ENCODE measurements around the gene MINDY1.

The MINDY1 gene, protein sequence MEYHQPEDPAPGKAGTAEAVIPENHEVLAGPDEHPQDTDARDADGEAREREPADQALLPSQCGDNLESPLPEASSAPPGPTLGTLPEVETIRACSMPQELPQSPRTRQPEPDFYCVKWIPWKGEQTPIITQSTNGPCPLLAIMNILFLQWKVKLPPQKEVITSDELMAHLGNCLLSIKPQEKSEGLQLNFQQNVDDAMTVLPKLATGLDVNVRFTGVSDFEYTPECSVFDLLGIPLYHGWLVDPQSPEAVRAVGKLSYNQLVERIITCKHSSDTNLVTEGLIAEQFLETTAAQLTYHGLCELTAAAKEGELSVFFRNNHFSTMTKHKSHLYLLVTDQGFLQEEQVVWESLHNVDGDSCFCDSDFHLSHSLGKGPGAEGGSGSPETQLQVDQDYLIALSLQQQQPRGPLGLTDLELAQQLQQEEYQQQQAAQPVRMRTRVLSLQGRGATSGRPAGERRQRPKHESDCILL

DNA sequence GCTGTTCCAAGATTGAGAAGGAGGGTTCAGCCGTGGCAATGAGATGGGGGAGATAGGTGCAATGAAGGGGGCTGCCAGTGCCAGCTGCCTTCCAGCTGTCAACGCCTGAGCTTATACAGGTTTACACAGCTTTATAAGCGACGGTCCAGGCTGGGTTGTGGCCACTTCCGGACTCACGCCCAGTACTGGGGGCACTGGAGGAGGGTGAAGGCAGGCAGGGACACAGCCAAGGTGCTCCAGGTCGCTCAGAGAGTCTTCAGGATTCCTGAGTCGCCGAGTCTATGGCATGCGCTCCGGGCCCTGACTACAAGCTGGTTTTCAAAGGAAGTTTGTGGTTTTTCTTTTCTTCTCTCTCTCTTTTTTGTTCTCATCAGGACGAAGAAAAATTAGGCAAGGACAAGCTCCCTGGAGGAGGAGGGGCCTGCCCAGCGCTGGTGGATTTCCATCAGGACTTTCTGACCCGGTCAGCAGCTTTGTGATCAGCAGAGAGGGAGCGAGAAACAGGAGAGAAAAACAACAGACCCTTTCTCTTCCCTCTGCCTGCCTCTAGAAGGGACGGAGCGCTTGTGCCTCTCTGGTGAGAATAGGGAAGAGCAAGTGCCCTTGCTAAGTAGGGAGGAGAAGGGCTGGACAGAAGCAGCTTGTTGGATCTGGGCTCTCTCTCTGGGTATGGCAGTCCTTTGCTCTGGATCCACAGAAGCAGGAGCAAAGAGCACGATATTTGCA is at the start of gene MINDY1:
Gene MINDY1 (minus strand): TSS at position 576 of the 726 bp plus-strand sequence. CDS start 4,285 bp downstream, outside the sequence.
- DNase-seq, result no peak

DNA sequence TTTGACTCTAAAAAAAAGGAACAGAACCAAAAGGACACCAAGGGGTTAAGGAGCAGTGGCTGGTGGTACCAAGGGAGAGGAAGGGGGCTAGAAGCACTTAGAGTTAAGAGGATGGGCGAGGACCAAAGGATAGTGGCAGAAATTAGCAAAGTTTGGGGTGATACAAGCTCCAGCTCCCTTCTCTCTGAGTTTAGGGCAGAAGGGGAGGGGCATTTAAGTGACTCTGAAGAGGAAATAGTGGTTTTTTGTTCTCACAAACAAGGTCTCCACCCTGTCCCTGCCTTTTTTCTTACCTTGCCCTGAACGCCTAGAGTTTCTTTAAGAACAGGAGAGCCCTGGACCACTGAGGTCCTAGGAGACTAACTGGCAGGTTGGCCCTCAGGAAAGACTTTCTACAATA is 49.4 kb upstream of the MINDY1 start:
- DNase-seq, result no peak

DNA sequence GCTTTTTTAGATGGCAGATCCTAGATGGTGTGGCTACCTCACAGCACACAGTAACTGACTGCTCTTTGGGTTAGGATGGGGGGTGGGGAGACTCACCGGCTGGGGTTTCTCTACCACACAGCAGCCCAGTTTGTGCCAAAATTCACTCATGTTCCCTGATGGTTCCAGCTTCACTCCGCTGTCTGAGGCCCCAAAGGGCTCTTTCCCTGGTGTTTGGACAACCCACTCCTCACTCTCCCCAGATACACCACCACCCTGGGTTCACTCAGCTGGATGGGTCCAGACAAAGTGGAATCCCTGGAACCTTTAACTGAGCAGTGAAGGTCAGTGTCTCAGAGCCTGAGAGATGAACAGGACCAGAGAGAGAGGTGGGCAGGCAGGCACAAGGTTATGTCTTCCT is 48.9 kb upstream of the MINDY1 start:
- no peak for DNase-seq

DNA sequence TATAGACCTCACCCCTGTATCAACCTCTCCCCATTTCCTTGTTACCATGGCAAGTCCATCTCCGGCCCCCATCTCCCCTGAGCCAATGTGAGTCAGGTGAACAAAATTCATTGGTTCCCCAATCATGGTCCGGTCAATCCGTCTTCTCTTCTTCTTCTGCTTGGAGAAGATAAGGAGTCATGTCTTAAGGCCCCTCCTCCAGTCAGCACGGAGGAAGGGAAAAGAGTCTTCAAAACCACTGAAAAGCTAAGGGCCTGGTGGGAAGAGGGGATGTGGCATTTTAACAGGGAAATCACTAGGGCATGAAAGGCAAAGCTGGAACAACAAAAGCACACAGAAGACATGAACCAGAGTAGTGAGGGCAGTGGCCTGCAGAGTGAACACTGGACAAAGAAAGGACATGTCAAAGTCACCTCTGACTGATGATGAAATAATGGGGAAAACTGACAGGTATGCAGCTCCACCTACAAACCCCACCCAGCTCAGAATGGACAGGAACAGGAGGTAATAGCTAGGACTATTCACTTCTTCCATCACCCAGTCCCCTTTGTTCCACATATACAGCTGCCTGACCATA is 48.4 kb upstream of the MINDY1 start:
- no peak for DNase-seq

DNA sequence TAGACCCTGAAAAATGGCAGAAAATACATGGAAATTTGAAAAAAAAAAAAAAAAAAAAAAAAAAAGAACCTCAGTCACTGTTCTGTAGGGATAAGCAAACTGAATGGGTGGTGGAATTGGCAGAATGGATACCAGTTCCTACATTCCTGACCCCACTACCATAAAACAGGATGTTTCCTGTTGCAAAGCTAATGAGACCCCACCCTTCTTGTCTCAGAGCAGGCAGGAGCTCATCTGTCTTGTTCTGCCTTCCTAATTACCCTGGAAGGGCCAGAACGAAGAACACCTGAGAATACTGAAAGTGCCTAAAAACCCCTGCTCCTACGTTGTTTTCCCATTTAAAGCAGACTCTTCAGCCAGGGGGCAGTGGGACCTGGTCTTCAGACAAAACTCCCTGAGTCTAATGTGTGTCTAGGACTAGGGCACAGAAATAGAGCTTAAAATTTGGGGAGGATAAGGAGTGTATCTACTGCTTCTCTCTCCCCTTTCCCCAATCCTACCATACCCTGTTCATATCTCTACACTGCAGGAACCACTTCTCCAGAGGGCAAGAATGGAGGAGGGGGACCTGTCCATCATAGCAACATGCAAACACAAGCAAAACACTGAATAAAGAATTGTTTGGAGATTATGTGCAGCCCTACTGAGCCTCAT is 44.8 kb upstream of the MINDY1 start:
- DNase-seq, result no peak

DNA sequence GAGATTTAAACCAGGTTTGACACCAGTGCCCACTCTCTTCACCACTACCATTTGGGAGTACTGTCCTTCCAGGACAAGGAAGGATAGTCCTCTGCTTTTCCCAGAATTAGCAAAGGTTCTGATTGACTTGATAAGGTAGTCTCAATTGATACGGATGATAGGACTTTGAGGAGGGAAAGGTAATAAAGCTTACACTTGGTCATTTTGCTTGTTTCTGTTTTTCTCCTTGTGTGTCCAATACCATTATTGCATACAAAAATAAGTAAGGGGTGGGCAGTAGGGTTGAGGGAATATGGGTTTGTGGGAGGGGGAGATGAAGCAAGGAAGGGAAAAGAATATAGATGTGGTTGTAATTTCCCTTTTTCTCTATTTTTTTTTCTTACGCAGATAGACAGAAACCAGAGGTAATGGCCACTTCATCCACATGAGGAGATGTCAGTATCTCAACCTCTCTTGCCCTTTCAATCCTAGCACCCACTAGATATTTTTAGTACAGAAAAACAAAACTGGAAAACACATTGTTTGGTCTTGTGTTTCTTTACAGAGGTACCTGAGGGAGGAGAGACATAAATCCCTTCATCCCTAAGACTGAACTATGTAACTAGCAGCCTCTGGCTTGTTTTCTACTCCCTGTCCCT is 43.5 kb upstream of the MINDY1 start:
- no peak for DNase-seq

DNA sequence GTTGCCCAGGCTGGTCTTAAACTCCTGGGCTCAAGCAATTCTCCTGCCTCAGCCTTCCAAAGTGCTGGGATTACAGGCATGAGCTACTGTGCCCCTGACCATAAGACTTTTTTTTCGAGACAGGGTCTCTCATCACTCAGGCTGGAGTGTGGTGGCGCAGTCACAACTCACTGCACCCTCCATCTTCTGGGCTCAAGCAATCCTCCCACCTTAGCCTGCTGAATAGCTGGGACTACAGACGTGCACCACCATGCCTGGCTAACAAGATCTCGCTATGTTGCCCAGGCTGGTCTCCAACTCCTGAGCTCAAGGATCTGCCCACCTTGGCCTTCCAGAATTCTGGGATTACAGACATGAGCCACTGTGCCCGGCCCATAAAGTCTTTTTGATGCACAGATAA is 42.8 kb upstream of the MINDY1 start:
- DNase-seq, result no peak

DNA sequence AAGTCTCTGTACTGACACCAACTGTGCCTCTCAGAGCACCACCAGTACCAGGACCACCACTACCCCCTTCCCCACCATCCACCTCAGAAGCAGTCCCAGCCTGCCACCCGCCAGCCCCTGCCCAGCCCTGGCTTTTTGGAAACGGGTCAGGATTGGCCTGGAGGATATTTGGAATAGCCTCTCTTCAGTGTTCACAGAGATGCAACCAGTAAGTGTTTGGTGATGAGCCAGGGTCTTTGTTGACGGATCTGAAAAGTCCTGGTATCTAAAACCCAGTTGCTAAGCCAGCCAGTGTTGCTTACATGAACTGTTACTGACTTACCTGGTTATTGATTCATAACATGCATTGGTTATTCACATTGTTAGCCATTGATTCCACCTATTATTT is 41.9 kb upstream of the MINDY1 start:
- DNase-seq, result no peak

DNA sequence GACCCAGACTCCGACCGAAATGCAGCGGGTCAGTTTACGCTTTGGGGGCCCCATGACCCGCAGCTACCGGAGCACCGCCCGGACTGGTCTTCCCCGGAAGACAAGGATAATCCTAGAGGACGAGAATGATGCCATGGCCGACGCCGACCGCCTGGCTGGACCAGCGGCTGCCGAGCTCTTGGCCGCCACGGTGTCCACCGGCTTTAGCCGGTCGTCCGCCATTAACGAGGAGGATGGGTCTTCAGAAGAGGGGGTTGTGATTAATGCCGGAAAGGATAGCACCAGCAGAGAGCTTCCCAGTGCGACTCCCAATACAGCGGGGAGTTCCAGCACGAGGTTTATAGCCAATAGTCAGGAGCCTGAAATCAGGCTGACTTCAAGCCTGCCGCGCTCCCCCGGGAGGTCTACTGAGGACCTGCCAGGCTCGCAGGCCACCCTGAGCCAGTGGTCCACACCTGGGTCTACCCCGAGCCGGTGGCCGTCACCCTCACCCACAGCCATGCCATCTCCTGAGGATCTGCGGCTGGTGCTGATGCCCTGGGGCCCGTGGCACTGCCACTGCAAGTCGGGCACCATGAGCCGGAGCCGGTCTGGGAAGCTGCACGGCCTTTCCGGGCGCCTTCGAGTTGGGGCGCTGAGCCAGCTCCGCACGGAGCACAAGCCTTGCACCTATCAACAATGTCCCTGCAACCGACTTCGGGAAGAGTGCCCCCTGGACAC is 41.4 kb upstream of the MINDY1 start:
- DNase-seq, result no peak

DNA sequence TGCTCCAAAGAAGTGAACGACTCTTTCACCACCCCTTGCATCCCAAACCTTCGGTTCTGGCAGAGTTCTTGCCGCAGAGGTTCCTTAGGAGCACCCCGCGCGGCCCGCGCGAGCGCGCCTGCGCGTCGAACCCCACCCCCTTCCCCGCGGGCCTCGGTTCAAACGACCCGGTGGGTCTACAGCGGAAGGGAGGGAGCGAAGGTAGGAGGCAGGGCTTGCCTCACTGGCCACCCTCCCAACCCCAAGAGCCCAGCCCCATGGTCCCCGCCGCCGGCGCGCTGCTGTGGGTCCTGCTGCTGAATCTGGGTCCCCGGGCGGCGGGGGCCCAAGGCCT is 40.9 kb upstream of the MINDY1 start, which contains the start of gene C1orf56:
Gene C1orf56 (plus strand): TSS at position 161 of the 334 bp plus-strand sequence. CDS start 97 bp downstream, at position 258.
- DNase-seq, result no peak

DNA sequence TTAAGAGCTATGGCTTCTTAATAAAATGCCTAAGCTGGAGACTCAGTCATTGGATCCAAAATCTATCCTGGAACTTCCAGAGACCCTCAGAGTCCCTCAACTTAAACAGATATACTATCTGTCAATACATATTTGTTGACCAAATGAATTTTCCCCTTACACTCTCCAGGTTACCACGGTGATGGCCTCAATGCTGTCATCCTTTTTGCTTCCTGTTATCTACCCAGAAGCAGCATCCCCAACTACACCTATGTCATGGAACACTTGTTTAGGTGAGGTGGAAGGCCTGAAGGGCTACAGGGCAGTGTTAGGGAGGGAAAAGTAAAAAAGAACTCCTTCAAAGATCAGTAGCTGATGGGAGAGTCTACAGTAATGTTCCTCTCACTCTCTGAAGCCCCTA is 36.5 kb upstream of the MINDY1 start:
- no peak for DNase-seq

DNA sequence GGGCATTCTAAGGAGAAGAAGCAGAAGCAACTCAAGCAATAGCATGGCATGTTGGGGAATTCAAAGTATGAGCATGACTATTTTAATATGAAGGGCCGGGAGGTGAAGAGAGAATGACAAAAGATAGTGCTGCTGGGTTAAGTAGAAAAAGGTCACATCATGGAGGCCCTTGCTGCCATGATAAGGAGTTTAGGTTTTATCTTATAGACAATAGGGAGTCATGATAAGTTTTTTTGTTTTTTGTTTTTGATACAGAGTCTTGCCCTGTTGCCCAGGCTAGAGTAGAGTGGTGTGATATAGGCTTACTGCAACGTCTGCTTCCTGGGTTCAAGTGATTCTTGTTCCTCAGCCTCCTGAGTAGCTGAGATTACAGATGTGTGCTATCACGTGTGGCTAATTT is 32.8 kb upstream of the MINDY1 start:
- no peak for DNase-seq

DNA sequence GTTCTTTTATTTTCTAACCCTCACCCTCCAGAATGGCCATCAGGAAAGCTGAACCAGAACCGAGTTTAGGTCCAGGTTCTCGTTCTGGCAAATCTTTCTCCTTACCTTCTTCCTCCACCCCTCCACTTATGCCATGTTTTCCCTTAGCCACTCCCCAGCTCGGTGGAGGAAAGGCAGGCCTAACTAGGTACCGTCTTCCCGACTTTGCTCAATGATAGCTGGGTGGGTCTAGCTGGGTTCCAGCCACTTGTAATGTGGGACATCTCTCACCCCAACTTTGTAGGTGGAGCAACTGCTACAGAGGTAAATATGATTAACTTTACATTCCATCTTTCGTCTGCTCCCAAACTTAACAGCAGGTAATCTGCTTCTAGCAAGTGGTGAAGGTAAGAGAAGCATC is 30.3 kb upstream of the MINDY1 start:
- DNase-seq, result no peak

DNA sequence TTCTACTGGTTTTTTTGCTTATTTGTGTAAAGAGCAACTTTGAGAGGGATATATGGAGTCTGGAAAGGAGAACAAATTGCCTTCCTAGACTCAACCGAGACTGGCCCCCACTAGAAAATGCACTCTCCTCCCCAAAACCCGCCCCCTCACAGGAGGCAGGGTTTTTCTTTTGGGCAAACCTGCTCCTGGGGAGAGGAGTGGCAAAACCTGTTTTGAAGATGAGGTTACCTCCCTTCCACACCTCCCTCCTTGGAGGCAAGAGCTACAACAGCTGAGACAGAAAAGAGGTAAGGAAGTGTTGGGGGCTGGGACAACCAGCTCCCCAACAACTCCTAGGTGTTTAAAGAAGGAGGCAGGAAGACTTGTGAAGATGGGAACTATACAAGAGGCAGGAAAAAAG is 29.7 kb upstream of the MINDY1 start, which contains the start of gene BNIPL:
Gene BNIPL (plus strand): TSS at position 231 of the 400 bp plus-strand sequence. CDS start 140 bp downstream, at position 371.
- DNase-seq, result no peak

DNA sequence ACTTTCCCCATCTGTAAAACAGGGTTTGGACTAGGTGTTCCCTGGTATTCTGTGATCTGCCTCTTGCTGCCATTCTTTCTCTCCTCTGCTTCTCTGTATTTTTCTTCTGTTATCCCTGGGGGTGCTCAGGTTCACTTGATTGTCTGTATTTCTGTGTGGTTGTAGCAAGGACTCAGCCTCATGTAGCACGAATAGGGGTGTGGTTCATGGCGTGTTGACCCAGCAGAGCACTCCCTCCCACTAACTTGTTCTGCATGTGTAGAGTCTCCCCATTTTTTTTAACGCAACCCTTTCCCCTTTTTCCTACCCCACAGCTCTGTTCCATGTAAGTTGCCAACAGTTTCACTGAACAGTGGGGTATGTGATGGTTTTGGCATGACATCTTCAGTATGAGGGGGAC is 28.5 kb upstream of the MINDY1 start:
- no peak for DNase-seq

DNA sequence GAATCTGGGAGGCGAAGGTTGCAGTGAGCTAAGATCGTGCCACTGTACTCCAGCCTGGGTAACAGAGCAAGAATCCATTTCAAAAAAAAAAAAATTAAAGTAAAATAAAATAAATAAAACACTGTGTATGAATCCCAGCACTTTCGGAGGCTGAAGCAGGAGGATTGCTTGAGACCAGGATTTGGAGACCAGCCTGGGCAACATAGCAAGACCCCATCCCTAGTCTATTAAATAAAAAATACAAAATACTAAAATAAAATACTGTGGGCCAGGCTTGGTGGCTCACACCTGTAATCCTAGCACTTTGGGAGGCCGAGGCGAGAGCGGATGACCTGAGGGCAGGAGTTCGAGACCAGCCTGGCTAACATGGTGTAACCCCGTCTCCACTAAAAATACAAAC is 25.5 kb upstream of the MINDY1 start:
- no peak for DNase-seq

DNA sequence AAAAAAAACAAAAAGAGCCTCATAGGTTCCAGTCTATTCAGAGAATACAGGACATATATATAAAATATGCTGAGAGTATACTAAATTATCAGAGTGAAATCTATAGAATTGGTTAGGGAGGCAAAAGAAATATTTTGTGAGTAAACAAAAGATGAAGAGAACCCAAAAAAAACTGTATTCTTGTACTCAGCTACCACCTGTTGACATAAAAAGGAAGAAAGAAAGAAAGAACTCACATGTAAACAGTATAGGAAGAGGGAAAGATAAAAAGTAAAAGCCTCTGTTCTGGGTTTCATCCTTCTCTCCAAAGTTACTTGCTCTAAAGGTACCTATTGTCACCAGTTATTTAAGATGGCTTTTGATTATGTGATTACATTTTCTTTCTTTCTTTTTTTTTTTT is 19.8 kb upstream of the MINDY1 start:
- no peak for DNase-seq

DNA sequence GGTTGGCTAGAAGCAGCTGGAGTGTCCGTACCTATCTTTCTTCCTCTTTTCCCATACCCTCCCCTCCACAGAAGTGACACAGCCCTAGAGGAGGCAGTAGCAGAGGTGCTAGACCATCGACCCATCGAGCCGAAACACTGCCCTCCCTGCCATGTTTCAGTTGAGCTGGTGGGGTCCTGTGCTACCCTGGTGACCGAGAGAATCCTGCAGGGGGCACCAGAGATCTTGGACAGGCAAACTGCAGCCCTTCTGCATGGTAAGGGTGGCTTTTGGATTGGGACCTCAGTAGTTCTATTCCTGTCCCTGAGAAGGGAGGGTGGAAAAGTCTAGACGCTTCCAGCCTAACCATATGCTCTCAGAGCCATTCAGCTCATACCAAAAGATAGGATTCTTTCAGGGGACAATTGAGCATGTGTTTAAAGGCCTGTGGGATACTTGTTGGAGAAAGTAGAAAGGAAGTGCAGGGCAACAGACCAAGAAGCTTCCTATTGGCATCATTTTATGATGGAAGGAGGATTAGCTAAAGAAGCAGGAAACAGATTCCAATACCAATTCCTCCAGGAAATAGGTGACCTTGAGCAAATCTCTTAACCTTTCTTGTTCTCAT is 17.9 kb upstream of the MINDY1 start:
- peak; percentile 79 for DNase-seq

DNA sequence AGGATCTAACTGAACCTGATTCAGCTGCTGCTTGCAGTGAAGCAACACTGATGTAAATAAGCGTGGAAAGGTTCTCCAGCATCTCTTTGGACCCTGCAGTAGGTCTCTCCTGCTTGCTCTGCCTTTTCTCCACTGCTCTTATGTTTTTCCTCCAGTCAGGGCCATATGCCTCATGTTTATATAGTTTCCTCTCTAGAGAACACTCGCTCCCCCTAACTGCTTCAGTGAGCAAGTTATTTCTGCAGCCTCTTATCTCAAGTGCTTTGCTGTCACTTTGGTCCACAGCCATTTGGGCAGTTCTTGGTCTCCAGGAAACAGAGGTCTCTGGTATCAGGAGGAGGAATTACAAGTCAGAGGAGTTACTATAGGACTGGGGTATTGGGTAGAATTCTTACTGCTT is 6.8 kb upstream of the MINDY1 start:
- DNase-seq, result no peak

DNA sequence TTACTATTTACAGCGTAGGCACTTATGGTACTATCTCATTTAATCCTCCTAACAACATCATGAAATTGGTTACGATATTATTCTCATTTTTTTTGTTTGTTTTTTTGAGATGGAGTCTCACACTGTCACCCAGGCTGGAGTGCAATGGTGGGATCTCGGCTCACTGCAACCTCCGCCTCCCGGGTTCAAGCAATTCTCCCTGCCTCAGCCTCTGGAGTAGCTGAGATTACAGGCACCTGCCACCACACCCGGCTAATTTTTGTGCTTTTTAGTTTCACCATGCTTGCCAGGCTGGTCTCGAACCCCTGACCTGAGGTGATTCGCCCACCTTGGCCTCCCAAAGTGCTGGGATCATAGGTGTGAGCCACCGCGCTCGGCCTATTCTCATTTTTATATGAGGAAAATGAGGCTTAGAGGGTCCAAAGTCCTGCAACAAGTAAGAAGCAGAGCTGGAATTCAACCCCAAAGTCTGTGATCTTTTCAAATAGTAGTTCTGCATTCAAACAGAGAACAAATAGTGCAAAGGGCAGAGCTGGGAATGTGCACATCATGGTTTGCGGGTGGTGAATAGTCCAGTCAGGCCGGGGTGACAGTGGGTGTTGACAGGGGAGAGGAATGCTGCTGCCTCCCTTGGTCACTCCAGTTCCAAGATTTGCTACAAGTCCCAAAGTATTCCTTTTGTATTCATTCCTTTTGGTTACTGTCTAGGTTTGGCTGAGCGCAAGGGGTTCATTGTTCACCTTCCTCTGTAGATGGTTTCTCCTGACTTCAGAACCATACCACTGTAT is 6.2 kb upstream of the MINDY1 start:
- DNase-seq, result no peak

All from activated CD4-positive, alpha-beta T cell treated with anti-CD3 and anti-CD28 coated beads for 1 hour (primary cell).